ENCODE measurements around the gene FPR2.

DNA sequence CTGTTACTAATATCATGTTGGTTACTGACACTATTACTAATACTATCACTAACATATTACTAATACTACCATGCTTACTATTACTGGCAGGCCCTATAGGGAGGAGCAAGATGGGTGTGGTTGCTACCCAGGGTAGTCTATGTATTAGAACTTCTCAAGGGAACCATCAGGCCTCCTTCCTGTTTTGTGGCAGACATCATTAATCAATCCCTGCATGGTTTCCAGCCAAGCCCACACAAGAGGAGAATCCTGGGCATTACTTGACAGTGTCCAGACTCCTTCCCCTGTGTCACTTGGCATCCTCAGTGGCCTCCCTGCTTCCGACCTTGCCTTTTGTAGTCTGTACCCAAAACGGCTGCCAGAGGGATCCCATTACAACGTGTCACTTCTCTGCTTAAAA is 46.1 kb upstream of the FPR2 start:
- TF ChIP-seq CTCF (IDR thresholded peaks at IDR 0.05) (no peak), ZFX (IDR thresholded peaks at IDR 0.05; ENCODE audit: borderline replicate concordance) (no peak)
